ENCODE results near the gene TCF7L1. TPM values are rescaled to one million over a fixed set of nuclear protein-coding genes. Genes with fewer than 3 reads are reported as not detected.
A peak's percentile ranks its signal among the peaks of the same experiment; 100 is the strongest.

Gene TCF7L1
- polyA plus RNA-seq, 1 donor from 2014 or later, result not detected

DNA sequence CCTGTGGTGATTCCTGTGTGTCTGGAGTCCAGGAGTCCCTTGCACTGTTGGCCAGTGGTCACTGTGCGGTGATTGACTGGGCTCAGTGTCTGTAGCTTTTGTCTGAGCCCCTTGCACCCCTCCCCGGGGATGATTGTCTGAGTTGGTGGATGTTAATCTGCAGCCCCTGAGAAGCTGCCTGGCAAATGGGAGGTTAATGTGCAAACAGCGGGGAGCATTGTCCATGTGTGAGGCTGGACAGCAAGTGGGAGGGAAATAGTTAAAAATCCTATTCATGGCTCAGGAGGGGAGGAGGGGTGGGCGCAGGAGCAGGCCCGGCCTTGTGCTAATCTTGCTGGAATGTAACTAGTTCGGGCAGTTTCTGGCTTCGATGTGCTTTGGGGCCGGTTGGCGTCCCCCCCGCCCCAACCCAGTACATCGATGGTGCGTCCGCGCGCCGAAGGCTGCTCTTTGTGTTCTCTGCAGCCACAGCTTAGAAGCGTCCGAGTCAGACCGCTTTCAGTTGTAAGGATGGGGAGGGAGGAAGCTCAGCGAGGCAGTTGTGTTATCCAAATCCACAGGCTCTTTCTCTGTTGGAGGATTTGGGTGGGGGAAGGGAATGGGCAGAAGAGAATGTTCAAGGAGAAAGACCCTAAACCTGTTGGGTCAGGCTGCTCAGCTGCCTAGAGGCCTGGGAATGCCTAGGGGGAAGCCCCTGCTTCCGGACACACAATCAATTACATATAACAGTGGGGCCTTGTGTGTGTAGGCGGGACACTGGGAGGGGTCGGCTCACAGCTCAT lies 122.8 kb downstream of the TCF7L1 start:
- Histone ChIP-seq H3K27ac (ENCODE audit: low read length) (no peak overlapping the region), H3K9ac (ENCODE audit: low read length) (peak overlapping the region; percentile 49), H4K20me1 (ENCODE audit: insufficient read depth) (no peaks in the 10 kb centered on the region), H3K4me3 (ENCODE audit: low read length) (peak overlapping the region; percentile 45), H3K27me3 (ENCODE audit: insufficient read depth, low read depth, low read length) (no peaks in the 10 kb centered on the region), H3K4me2 (ENCODE audit: low read length) (no peak overlapping the region), H2AFZ (ENCODE audit: low read depth, low read length) (no peak overlapping the region), H3F3A (ENCODE audit: insufficient read depth, low read length, poor library complexity, severe bottlenecking) (no peaks in the 10 kb centered on the region), H3K79me2 (replicated peaks; ENCODE audit: insufficient read depth, low read length) (no peaks in the 10 kb centered on the region), H3K9me3 (ENCODE audit: low read length) (no peaks in the 10 kb centered on the region), H3K9me2 (ENCODE audit: insufficient read depth, low read length) (no peaks in the 10 kb centered on the region), H3K36me3 (ENCODE audit: insufficient read depth, low read length) (no peaks in the 10 kb centered on the region)
- TF ChIP-seq REST (IDR thresholded peaks at IDR 0.05; ENCODE audit: borderline replicate concordance) (no peak), RAD21 (conservative IDR thresholded peaks at IDR 0.05) (peak; percentile 12), MXI1 (conservative IDR thresholded peaks at IDR 0.05; ENCODE audit: poor library complexity, severe bottlenecking) (no peak), POLR2AphosphoS5 (IDR thresholded peaks at IDR 0.05) (no peak), SMC3 (conservative IDR thresholded peaks at IDR 0.05; ENCODE audit: poor library complexity) (no peak), TAF1 (IDR thresholded peaks at IDR 0.05; ENCODE audit: low read depth) (no peak)
- TF ChIP-seq, protein P1, sequence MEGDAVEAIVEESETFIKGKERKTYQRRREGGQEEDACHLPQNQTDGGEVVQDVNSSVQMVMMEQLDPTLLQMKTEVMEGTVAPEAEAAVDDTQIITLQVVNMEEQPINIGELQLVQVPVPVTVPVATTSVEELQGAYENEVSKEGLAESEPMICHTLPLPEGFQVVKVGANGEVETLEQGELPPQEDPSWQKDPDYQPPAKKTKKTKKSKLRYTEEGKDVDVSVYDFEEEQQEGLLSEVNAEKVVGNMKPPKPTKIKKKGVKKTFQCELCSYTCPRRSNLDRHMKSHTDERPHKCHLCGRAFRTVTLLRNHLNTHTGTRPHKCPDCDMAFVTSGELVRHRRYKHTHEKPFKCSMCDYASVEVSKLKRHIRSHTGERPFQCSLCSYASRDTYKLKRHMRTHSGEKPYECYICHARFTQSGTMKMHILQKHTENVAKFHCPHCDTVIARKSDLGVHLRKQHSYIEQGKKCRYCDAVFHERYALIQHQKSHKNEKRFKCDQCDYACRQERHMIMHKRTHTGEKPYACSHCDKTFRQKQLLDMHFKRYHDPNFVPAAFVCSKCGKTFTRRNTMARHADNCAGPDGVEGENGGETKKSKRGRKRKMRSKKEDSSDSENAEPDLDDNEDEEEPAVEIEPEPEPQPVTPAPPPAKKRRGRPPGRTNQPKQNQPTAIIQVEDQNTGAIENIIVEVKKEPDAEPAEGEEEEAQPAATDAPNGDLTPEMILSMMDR (IDR thresholded peaks at IDR 0.05; ENCODE audit: poor library complexity, severe bottlenecking), result no peak

DNA sequence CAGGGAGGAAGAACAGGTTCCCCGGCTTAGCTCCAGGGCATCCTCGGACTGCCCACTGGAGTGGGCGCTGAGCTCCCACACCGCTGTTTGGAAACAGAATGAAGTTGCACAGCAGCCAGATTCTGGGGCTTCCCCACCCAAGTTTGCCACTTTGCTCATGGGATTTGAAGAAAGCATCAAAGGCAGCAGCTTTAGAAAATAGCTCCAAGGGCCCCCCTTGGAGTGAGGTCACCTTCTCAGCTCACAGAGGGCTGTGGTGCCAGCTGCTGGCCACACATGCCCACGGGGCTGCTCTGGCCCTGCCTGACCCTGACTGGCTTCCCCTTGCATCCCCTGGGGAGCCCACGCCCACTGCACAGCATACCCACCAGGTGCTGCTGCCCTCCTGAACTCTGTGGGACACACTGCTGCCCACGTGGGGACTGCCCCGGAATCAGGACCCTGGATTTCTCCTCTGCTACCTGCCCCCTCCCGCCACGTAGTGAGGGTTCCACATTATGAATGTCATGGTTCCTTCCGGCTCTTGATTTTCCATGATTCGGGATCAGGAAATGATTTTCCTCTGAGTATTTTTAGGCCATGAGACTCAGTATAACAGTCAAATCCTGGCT lies 124.3 kb downstream of the TCF7L1 start:
- Histone ChIP-seq H3K4me2 (ENCODE audit: low read length) (no peak overlapping the region), H3K9me2 (ENCODE audit: insufficient read depth, low read length) (no peaks in the 10 kb centered on the region), H3K9ac (ENCODE audit: low read length) (no peak overlapping the region), H3K9me3 (ENCODE audit: low read length) (no peaks in the 10 kb centered on the region), H3K4me3 (ENCODE audit: low read length) (no peak overlapping the region), H3K36me3 (ENCODE audit: insufficient read depth, low read length) (no peaks in the 10 kb centered on the region), H3K79me2 (replicated peaks; ENCODE audit: insufficient read depth, low read length) (no peaks in the 10 kb centered on the region), H4K20me1 (ENCODE audit: insufficient read depth) (no peaks in the 10 kb centered on the region), H3K27me3 (ENCODE audit: insufficient read depth, low read depth, low read length) (no peaks in the 10 kb centered on the region), H3F3A (ENCODE audit: insufficient read depth, low read length, poor library complexity, severe bottlenecking) (no peaks in the 10 kb centered on the region), H2AFZ (ENCODE audit: low read depth, low read length) (no peak overlapping the region), H3K27ac (ENCODE audit: low read length) (no peak overlapping the region)
- TF ChIP-seq SMC3 (conservative IDR thresholded peaks at IDR 0.05; ENCODE audit: poor library complexity) (no peak), EZH2 (IDR thresholded peaks at IDR 0.05; ENCODE audit: borderline replicate concordance, insufficient read depth, low read length, poor library complexity, severe bottlenecking) (no peak), POLR2AphosphoS5 (IDR thresholded peaks at IDR 0.05) (no peak), MXI1 (conservative IDR thresholded peaks at IDR 0.05; ENCODE audit: poor library complexity, severe bottlenecking) (no peak), RAD21 (conservative IDR thresholded peaks at IDR 0.05) (no peak)
